ENCODE measurements around the gene RFC3. TPM values are rescaled to one million over a fixed set of nuclear protein-coding genes. Genes with fewer than 3 reads are reported as not detected.

The RFC3 gene
- total and polyA plus RNA-seq, 9 of the 15 experiments (the other 6 are each of a cell fraction or from before 2014, with no cell fraction given) = 31.3 to 94.0 (median 54.0) TPM

DNA sequence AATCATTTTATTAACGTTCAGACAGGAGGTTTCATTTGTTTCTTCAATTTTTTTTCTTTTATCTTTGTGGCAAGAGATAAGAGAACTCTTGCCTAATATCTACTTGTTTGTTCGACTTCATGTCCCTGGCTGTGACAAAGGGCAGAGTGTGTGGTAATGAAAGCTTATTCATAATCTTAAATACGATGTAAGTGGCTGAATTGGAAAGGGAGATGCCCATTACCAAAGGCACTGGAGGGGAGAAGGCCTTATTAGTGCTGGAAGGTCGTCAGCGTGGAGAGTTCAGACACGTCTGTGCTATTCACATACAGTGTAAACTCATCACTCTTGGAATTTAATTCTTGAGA lies 54.0 kb downstream of the RFC3 start:
- intact Hi-C loops (cut with micrococcal nuclease) (no loop called here), in situ Hi-C loops (cut with MboI) (no loop called here)
- no peak for ATAC-seq
- H3K27ac ChIP-seq (ENCODE audit: extremely low read depth, low read depth, low read length) = no peak overlapping the region
- no peaks in the 10 kb centered on the region for H3K79me2 ChIP-seq (ENCODE audit: control insufficient read depth, insufficient read depth, low read length)
- H3K4me1 ChIP-seq (replicated peaks in 1 of 2; ENCODE audit: control insufficient read depth in 2 of 2, insufficient read depth in 2 of 2, low read length in 2 of 2) = no peaks in the 10 kb centered on the region
- H3K9me3 ChIP-seq (replicated peaks; ENCODE audit: control insufficient read depth, insufficient read depth, low read depth, low read length) = no peaks in the 10 kb centered on the region
- no peak overlapping the region for H3K4me2 ChIP-seq (ENCODE audit: insufficient read depth, low read length)
- no peaks in the 10 kb centered on the region for H4K20me1 ChIP-seq (replicated peaks; ENCODE audit: control insufficient read depth, insufficient read depth, low read length)
- CTCF ChIA-PET (ENCODE audit: low intra/inter-chr PET ratio) = no interaction called here
- TF ChIP-seq E2F3 (CRISPR knock-in tag; IDR thresholded peaks at IDR 0.05) = no peak
- no peak for TF ChIP-seq RBM34 (IDR thresholded peaks at IDR 0.05; ENCODE audit: borderline replicate concordance, insufficient read depth, low read length)
- no peak for TF ChIP-seq MAFK (IDR thresholded peaks at IDR 0.05; ENCODE audit: low read length)
- no peaks in the 10 kb centered on the region for H3K36me3 ChIP-seq (ENCODE audit: control insufficient read depth, insufficient read depth, low read length)
- FAIRE-seq = no peak
- BruUV-seq (replicated peaks) = no TSS peak
- H3K9ac ChIP-seq (ENCODE audit: insufficient read depth in 1 of 2, low read depth in 2 of 2, low read length in 2 of 2) = no peak overlapping the region
- 73% methylated on average over 4 of the region's 6 CpGs for WGBS (ENCODE audit: insufficient coverage, low coverage, missing lambda C conversion rate)
- no peak overlapping the region for H2AFZ ChIP-seq (ENCODE audit: low read depth, low read length)
- H3K9me1 ChIP-seq (ENCODE audit: control insufficient read depth, insufficient read depth, low read length) = no peaks in the 10 kb centered on the region
- H3K27me3 ChIP-seq (ENCODE audit: control insufficient read depth in 2 of 2, insufficient read depth in 2 of 2, low read length in 2 of 2) = no peaks in the 10 kb centered on the region
- no peak overlapping the region for H3K4me3 ChIP-seq
- POLR2A ChIA-PET = no interaction called here
- no peak for DNase-seq (ENCODE audit: extremely low read depth in 1 of 4, low spot score in 3 of 4)

DNA sequence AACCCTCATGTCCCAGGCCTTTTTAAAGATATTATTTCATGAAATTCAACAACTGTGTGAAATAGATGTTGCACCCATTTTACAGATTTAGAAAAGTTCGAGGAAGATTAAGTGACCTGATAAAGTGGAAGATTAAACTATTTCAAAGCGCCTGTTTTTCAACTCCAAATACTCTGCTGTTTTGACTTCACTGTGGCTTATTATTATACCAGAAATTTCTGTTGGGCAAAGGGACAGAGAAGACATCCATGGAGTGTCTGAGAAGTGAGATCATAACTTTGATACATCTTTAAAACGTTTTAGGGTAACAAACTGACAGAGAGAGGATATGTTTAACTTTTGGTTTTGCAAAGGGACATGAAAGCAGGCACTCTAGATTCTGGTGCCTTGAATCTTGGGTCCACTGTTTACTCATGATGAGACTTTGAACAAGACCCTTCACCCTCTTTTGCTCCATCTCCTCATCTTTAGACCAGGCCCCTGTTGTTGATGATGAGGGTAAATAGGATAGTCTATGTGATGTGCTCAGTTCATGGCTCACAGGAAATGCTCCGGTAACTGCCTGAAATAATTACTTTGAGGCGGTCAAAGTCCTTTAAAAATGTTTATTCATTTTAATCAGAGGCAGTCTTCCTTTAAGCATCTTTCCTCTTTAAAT lies 55.4 kb downstream of the RFC3 start:
- no peaks in the 10 kb centered on the region for H3K9me3 ChIP-seq (replicated peaks; ENCODE audit: control insufficient read depth, insufficient read depth, low read depth, low read length)
- no peaks in the 10 kb centered on the region for H4K20me1 ChIP-seq (replicated peaks; ENCODE audit: control insufficient read depth, insufficient read depth, low read length)
- H3K4me3 ChIP-seq = no peak overlapping the region
- ATAC-seq (no peak), DNase-seq (ENCODE audit: extremely low read depth in 1 of 4, low spot score in 3 of 4) (no peak), FAIRE-seq (no peak)
- no peaks in the 10 kb centered on the region for H3K36me3 ChIP-seq (ENCODE audit: control insufficient read depth, insufficient read depth, low read length)
- no TSS peak for BruUV-seq (replicated peaks)
- POLR2A ChIA-PET = interaction anchor here (1.0 kb wide), 1 partner anchor 25 kb away, joined by 3 read pairs; no protein-coding TSS in a partner anchor
- no peak overlapping the region for H3K4me2 ChIP-seq (ENCODE audit: insufficient read depth, low read length)
- no peaks in the 10 kb centered on the region for H3K9me1 ChIP-seq (ENCODE audit: control insufficient read depth, insufficient read depth, low read length)
- H3K27me3 ChIP-seq (ENCODE audit: control insufficient read depth in 2 of 2, insufficient read depth in 2 of 2, low read length in 2 of 2) = no peaks in the 10 kb centered on the region
- H3K9ac ChIP-seq (ENCODE audit: insufficient read depth in 1 of 2, low read depth in 2 of 2, low read length in 2 of 2) = no peak overlapping the region
- 59% methylated on average over 5 of the region's 5 CpGs for WGBS (ENCODE audit: insufficient coverage, low coverage, missing lambda C conversion rate)
- no peaks in the 10 kb centered on the region for H3K79me2 ChIP-seq (ENCODE audit: control insufficient read depth, insufficient read depth, low read length)
- H3K4me1 ChIP-seq (replicated peaks in 1 of 2; ENCODE audit: control insufficient read depth in 2 of 2, insufficient read depth in 2 of 2, low read length in 2 of 2) = no peaks in the 10 kb centered on the region
- no peak overlapping the region for H3K27ac ChIP-seq (ENCODE audit: extremely low read depth, low read depth, low read length)
- H2AFZ ChIP-seq (ENCODE audit: low read depth, low read length) = no peak overlapping the region
- intact Hi-C loops (cut with micrococcal nuclease) = no loop called here
- CTCF ChIA-PET (ENCODE audit: low intra/inter-chr PET ratio) = no interaction called here
- in situ Hi-C loops (cut with MboI) = no loop called here
- no peak for TF ChIP-seq GTF2F1 (IDR thresholded peaks at IDR 0.05; ENCODE audit: low read depth, low read length)
- no peak for TF ChIP-seq KLF16 (IDR thresholded peaks at IDR 0.05)
- no peak for TF ChIP-seq ZNF655 (CRISPR knock-in tag; IDR thresholded peaks at IDR 0.05)
- no peak for TF ChIP-seq MXI1 (IDR thresholded peaks at IDR 0.05; ENCODE audit: low read depth, low read length)
- TF ChIP-seq CREBBP (IDR thresholded peaks at IDR 0.05; ENCODE audit: low read depth, low read length) = no peak
- TF ChIP-seq MYC (IDR thresholded peaks at IDR 0.05; ENCODE audit: low read depth, low read length) = no peak
- TF ChIP-seq MYC (CRISPR knock-in tag; IDR thresholded peaks at IDR 0.05; ENCODE audit: borderline replicate concordance, low read depth) = no peak
- no peak for TF ChIP-seq ATF1 (CRISPR knock-in tag; IDR thresholded peaks at IDR 0.05)
- TF ChIP-seq ATF1 (tag; IDR thresholded peaks at IDR 0.05) = no peak
- no peak for TF ChIP-seq ARID3B (CRISPR knock-in tag; IDR thresholded peaks at IDR 0.05; ENCODE audit: borderline replicate concordance)
- no peak for TF ChIP-seq PURB (CRISPR knock-in tag; IDR thresholded peaks at IDR 0.05; ENCODE audit: low read depth)
- no peak for TF ChIP-seq MAZ (CRISPR knock-in tag; conservative IDR thresholded peaks at IDR 0.05 in 1 of 2, IDR thresholded peaks at IDR 0.05 in 1 of 2)
